Measurements from ENCODE around the gene HSPB2. TPM values are rescaled to one million over a fixed set of nuclear protein-coding genes. Genes with fewer than 3 reads are reported as not detected.

The HSPB2 gene
- total RNA-seq, 2 donors from 2014 or later: 0.85 TPM; not detected in 1

DNA sequence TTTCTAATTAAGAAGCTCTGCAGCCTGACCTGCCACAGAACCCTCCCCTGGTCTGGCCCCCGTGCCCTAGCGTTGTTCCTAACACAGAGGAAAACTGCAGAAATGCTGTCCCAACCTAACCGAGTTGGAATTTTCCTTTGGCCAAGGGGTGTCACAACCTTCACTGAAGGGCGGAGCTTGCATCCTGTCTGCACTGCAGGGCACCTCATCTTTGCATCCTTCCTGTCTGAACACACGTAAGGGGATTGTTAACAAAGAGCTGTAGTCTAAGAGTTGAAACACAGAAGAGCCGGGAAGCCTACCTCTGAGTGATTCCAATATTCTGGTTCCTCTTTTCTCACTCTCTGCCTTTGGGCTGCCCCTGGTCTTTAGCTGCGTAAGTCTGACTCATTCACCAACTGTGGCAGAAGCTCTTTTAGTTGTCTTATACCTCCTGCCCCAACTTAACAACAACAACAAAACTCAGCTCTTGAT, 26.2 kb downstream of the HSPB2 start:
- Histone ChIP-seq H3K27me3 (replicated peaks; ENCODE audit: insufficient read depth) (no peaks in the 10 kb centered on the region), H3K4me3 (no peak overlapping the region), H3K36me3 (no peaks in the 10 kb centered on the region), H3K27ac (peak overlapping the region; percentile 18 to 71), H3K4me1 (replicated peaks) (no peaks in the 10 kb centered on the region), H3K9me3 (no peaks in the 10 kb centered on the region)
- 26% methylated on average over 7 of the region's 7 CpGs for WGBS
- TF ChIP-seq POLR2A (IDR thresholded peaks at IDR 0.05) (no peak), POLR2AphosphoS5 (IDR thresholded peaks at IDR 0.05) (no peak)
- TF ChIP-seq, protein P1, sequence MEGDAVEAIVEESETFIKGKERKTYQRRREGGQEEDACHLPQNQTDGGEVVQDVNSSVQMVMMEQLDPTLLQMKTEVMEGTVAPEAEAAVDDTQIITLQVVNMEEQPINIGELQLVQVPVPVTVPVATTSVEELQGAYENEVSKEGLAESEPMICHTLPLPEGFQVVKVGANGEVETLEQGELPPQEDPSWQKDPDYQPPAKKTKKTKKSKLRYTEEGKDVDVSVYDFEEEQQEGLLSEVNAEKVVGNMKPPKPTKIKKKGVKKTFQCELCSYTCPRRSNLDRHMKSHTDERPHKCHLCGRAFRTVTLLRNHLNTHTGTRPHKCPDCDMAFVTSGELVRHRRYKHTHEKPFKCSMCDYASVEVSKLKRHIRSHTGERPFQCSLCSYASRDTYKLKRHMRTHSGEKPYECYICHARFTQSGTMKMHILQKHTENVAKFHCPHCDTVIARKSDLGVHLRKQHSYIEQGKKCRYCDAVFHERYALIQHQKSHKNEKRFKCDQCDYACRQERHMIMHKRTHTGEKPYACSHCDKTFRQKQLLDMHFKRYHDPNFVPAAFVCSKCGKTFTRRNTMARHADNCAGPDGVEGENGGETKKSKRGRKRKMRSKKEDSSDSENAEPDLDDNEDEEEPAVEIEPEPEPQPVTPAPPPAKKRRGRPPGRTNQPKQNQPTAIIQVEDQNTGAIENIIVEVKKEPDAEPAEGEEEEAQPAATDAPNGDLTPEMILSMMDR (IDR thresholded peaks at IDR 0.05): no peak
- intact Hi-C loops (cut with DNase I): loop anchor here (2.0 kb wide), 1 partner anchor 38 kb away; no protein-coding TSS in a partner anchor
- DNase-seq (ENCODE audit: low spot score): no peak

DNA sequence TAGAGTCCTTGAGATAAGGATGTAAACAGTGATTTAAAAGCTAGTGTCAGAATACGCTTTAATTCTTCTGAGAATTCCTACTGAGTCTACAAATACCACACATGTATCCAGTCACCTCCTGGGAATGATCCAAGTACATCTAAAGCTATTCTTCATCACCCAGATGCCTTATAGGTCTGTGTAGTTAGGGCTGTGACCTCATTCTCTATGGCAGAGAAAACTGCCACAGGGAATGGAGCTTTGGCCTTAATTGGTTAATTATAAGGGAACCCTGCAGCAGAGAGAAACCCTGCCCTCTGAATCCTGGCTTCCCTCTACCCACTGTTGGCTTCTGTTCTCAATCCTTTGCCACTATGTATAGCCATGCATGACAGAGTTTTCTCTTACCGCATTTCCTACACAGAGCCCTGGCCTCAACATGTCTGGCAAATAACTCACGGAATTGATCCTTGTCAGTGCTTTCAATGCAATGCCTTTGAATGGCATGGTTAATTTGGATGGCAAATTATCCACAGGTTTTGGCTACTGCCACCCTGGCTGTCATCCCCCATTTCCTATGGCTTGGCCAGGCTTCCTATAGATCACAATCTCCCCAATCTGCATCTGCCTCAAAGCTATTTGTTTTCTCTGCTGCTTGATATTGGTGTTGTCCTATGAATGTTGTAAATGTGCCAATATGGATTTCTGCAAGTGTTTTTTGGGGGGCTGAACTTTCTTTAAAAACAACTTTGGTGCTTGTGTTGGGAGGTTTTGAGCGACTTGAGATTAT, 27.5 kb downstream of the HSPB2 start:
- Histone ChIP-seq H3K4me3 (no peak overlapping the region), H3K36me3 (no peaks in the 10 kb centered on the region), H3K4me1 (replicated peaks) (no peaks in the 10 kb centered on the region), H3K27ac (no peak overlapping the region), H3K27me3 (replicated peaks; ENCODE audit: insufficient read depth) (no peaks in the 10 kb centered on the region), H3K9me3 (no peaks in the 10 kb centered on the region)
- TF ChIP-seq, protein P1 (IDR thresholded peaks at IDR 0.05): no peak
- TF ChIP-seq POLR2A (IDR thresholded peaks at IDR 0.05): no peak
- no peak for TF ChIP-seq POLR2AphosphoS5 (IDR thresholded peaks at IDR 0.05)
- WGBS: 67% methylated on average over 4 of the region's 4 CpGs
- no peak for DNase-seq (ENCODE audit: low spot score)
- intact Hi-C loops (cut with DNase I): loop anchor here (2.0 kb wide), 1 partner anchor 37 kb away; no protein-coding TSS in a partner anchor

- intact Hi-C loops (cut with DNase I): no loop called here
- Histone ChIP-seq H3K27ac (no peak overlapping the region), H3K27me3 (replicated peaks; ENCODE audit: insufficient read depth) (no peaks in the 10 kb centered on the region), H3K4me3 (no peak overlapping the region), H3K4me1 (replicated peaks) (no peaks in the 10 kb centered on the region), H3K9me3 (no peaks in the 10 kb centered on the region), H3K36me3 (no peaks in the 10 kb centered on the region)
- DNase-seq (ENCODE audit: low spot score): no peak
- WGBS: 40% methylated on average over 5 of the region's 5 CpGs
- TF ChIP-seq, protein P1 (IDR thresholded peaks at IDR 0.05): no peak
- TF ChIP-seq POLR2A (IDR thresholded peaks at IDR 0.05) (no peak), POLR2AphosphoS5 (IDR thresholded peaks at IDR 0.05) (no peak)
Measured at GRCh38 chr11:111941963-111942362, 29.4 kb downstream of the HSPB2 start.

GRCh38 chr11:111942829-111943228, 30.3 kb downstream of the HSPB2 start:
- no peak for DNase-seq (ENCODE audit: low spot score)
- no peak for TF ChIP-seq POLR2A (IDR thresholded peaks at IDR 0.05)
- TF ChIP-seq, protein P1 (IDR thresholded peaks at IDR 0.05): no peak
- no peak for TF ChIP-seq POLR2AphosphoS5 (IDR thresholded peaks at IDR 0.05)
- Histone ChIP-seq H3K9me3 (no peaks in the 10 kb centered on the region), H3K36me3 (no peaks in the 10 kb centered on the region), H3K4me1 (replicated peaks) (no peaks in the 10 kb centered on the region), H3K27ac (no peak overlapping the region), H3K4me3 (no peak overlapping the region), H3K27me3 (replicated peaks; ENCODE audit: insufficient read depth) (no peaks in the 10 kb centered on the region)
- WGBS: 87% methylated on average over 7 of the region's 7 CpGs
- intact Hi-C loops (cut with DNase I): no loop called here

GRCh38 chr11:111944139-111944538, 31.6 kb downstream of the HSPB2 start:
- TF ChIP-seq POLR2AphosphoS5 (IDR thresholded peaks at IDR 0.05) (peak; percentile 79), POLR2A (IDR thresholded peaks at IDR 0.05) (no peak)
- Histone ChIP-seq H3K27me3 (replicated peaks; ENCODE audit: insufficient read depth) (no peaks in the 10 kb centered on the region), H3K9me3 (no peaks in the 10 kb centered on the region), H3K4me3 (no peak overlapping the region), H3K4me1 (replicated peaks) (no peaks in the 10 kb centered on the region), H3K27ac (peak overlapping the region; percentile 62 to 75), H3K36me3 (no peaks in the 10 kb centered on the region)
- 13% methylated on average over 3 of the region's 3 CpGs for WGBS
- peak; percentile 68 for DNase-seq (ENCODE audit: low spot score)
- intact Hi-C loops (cut with DNase I): no loop called here
